Measurements from ENCODE around the gene JAM3. TPM values are rescaled to one million over a fixed set of nuclear protein-coding genes. Genes with fewer than 3 reads are reported as not detected.
"Not testable (repeated sequence)": the region's sequence is repeated elsewhere in the genome, so short reads cannot be mapped to it uniquely, and the experiment has no call there.

Gene JAM3
- total and polyA plus RNA-seq, 3 experiments from 2014 or later = 4.9 to 14.8 (median 12.5) TPM

DNA sequence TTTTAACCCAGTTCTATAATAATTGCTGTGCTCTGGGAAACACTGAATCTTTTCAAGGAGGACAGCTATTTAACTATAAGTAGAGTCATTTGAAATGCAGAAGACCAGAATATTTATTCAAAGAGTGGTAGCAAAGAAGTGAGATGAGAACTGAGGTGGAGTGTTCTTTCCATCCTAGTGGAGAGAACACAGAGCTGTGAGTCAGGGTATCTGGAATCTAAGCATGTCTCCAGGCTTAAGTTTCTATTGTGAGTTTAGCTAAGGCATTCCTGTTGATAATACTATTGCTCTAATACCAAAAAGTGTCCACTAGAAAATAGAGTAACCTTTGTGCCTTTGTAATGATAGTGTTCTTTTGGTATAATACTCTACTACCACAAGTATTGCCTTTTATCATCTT lies 32.4 kb downstream of the JAM3 start:
- H3K36me3 Mint-ChIP-seq = peaks cover 0 to 11% (median 0%) of the 10 kb centered on the region in 3 donors
- Histone ChIP-seq H3K9me3 (ENCODE audit: low read length) (no peaks in the 10 kb centered on the region), H3K27me3 (ENCODE audit: insufficient read depth, low read length, poor library complexity, severe bottlenecking) (no peaks in the 10 kb centered on the region), H3K36me3 (ENCODE audit: insufficient read depth, low read length) (no peaks in the 10 kb centered on the region), H3K27ac (ENCODE audit: low read depth, low read length) (no peak overlapping the region), H3K4me3 (ENCODE audit: low read length) (no peak overlapping the region), H3K4me1 (ENCODE audit: insufficient read depth, low read length) (no peaks in the 10 kb centered on the region)
- no peak overlapping the region for H3K4me3 Mint-ChIP-seq
- H3K27ac Mint-ChIP-seq = no peak overlapping the region
- H3K27me3 Mint-ChIP-seq = peaks cover 0 to 3% of the 10 kb centered on the region in 2 donors
- CTCF ChIA-PET = interaction anchor here (0.9 kb wide), 1 partner anchor 51 kb away, joined by 3 read pairs; no protein-coding TSS in a partner anchor
- H3K4me1 Mint-ChIP-seq = no peaks in the 10 kb centered on the region
- POLR2A ChIA-PET = no interaction called here
- peaks cover 0 to 16% (median 5%) of the 10 kb centered on the region in 5 donors for H3K9me3 Mint-ChIP-seq
- no peak for DNase-seq

DNA sequence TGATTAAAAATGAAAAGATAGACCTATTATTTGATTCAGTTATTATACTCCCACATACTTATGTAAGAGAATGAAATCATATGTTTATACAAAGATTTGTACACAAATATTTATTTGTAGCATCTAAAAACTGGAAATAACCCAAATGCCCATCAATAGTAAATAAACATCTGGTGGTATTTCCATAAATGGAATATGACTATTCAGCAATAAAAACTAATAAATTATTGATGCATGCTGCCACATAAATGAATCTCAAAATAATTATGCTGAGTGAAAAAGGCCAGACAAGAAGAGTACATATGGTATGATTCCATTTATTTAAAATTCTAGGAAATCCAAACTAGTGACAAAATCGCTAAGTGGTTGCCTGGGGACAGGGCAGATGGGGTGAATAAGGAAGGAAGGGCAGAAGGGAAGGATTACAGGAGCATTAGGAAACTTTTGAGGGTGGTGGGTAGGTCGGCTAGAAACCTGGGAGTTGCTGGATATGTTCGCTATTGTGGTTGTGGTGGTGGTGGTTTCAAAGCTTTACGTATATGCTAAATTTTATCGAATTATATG lies 41.5 kb downstream of the JAM3 start:
- Mint-ChIP-seq H3K4me1 (no peaks in the 10 kb centered on the region), H3K4me3 (no peak overlapping the region), H3K36me3 (peaks cover 0 to 33% (median 3%) of the 10 kb centered on the region in 3 donors), H3K9me3 (peaks cover 8 to 41% (median 28%) of the 10 kb centered on the region in 5 donors), H3K27ac (no peak overlapping the region), H3K27me3 (peaks cover 0 to 3% of the 10 kb centered on the region in 2 donors)
- H3K27ac ChIP-seq (ENCODE audit: low read depth, low read length) = no peak overlapping the region
- no peaks in the 10 kb centered on the region for H3K9me3 ChIP-seq (ENCODE audit: low read length)
- ChIA-PET CTCF (no interaction called here), POLR2A (no interaction called here)
- H3K27me3 ChIP-seq (ENCODE audit: insufficient read depth, low read length, poor library complexity, severe bottlenecking) = no peaks in the 10 kb centered on the region
- H3K36me3 ChIP-seq (ENCODE audit: insufficient read depth, low read length) = no peaks in the 10 kb centered on the region
- no peaks in the 10 kb centered on the region for H3K4me1 ChIP-seq (ENCODE audit: insufficient read depth, low read length)
- H3K4me3 ChIP-seq (ENCODE audit: low read length) = no peak overlapping the region
- no peak for DNase-seq

DNA sequence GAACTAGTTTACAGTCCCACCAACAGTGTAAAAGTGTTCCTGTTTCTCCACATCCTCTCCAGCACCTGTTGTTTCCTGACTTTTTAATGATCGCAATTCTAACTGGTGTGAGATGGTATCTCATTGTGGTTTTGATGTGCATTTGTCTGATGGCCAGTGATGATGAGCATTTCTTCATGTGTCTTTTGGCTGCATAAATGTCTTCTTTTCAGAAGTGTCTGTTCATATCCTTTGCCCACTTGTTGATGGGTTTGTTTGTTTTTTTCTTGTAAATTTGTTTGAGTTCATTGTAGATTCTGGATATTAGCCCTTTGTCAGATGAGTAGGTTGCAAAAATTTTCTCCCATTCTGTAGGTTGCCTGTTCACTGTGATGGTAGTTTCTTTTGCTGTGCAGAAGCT lies 44.9 kb downstream of the JAM3 start:
- peaks cover 0 to 17% (median 14%) of the 10 kb centered on the region in 5 donors for H3K9me3 Mint-ChIP-seq
- H3K27me3 ChIP-seq (ENCODE audit: insufficient read depth, low read length, poor library complexity, severe bottlenecking); H3K9me3 ChIP-seq (ENCODE audit: low read length); POLR2A ChIA-PET; H3K27ac Mint-ChIP-seq; H3K4me3 ChIP-seq (ENCODE audit: low read length); H3K4me3 Mint-ChIP-seq; H3K27me3 Mint-ChIP-seq; CTCF ChIA-PET; H3K27ac ChIP-seq (ENCODE audit: low read depth, low read length); DNase-seq; H3K4me1 Mint-ChIP-seq; H3K36me3 ChIP-seq (ENCODE audit: insufficient read depth, low read length); H3K4me1 ChIP-seq (ENCODE audit: insufficient read depth, low read length): not testable (repeated sequence)
- peaks cover 0 to 20% (median 3%) of the 10 kb centered on the region in 3 donors for H3K36me3 Mint-ChIP-seq

DNA sequence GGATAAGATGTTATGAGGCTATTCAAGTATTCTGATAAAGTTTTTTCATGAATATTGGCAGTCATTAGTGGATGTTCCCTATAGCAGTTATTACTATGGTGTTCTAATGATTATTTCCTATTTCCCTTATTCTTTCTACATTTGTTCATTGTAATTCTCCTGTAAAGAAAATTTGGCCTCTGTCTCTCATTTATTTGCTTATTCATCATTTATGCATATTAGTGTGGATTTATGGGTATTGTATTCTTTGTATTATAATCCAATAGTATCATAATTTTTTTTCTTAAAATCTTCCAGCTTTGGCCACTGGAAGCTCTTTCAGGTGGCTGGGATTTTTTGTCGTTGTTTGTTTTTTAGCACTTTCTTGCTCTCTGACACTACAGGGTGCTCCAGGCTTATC lies 47.3 kb downstream of the JAM3 start:
- Histone ChIP-seq H3K27me3 (ENCODE audit: insufficient read depth, low read length, poor library complexity, severe bottlenecking) (no peaks in the 10 kb centered on the region), H3K4me1 (ENCODE audit: insufficient read depth, low read length) (no peaks in the 10 kb centered on the region), H3K36me3 (ENCODE audit: insufficient read depth, low read length) (no peaks in the 10 kb centered on the region), H3K9me3 (ENCODE audit: low read length) (no peaks in the 10 kb centered on the region), H3K27ac (ENCODE audit: low read depth, low read length) (no peak overlapping the region), H3K4me3 (ENCODE audit: low read length) (no peak overlapping the region)
- H3K27me3 Mint-ChIP-seq = peaks cover 5 to 8% of the 10 kb centered on the region in 2 donors
- H3K4me1 Mint-ChIP-seq = no peaks in the 10 kb centered on the region
- no peak overlapping the region for H3K4me3 Mint-ChIP-seq
- no peak overlapping the region for H3K27ac Mint-ChIP-seq
- ChIA-PET POLR2A (no interaction called here), CTCF (no interaction called here)
- no peak for DNase-seq
- peaks cover 0 to 18% (median 0%) of the 10 kb centered on the region in 3 donors for H3K36me3 Mint-ChIP-seq
- peaks cover 0 to 8% (median 5%) of the 10 kb centered on the region in 5 donors for H3K9me3 Mint-ChIP-seq

DNA sequence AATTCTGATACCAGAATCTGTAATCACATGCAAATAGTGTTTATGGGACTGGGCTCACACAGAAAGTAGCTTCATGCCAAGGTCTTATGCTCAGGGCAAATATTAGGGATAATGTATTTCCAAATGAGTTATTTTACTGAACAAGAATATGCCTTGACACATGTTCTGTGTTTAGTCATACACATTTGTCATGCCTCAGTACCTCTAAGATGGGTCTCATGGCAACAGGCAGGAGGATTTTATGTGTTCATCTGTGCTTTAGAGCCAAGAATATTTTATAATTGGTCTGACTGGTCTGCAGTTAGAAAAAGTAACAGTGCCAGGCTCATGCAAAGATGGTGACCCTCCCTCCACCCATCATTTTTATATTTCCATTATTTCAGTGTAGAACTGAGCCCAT lies 49.1 kb downstream of the JAM3 start:
- H3K4me3 Mint-ChIP-seq = no peak overlapping the region
- peaks cover 0 to 2% (median 0%) of the 10 kb centered on the region in 5 donors for H3K9me3 Mint-ChIP-seq
- Histone ChIP-seq H3K9me3 (ENCODE audit: low read length) (no peaks in the 10 kb centered on the region), H3K27ac (ENCODE audit: low read depth, low read length) (no peak overlapping the region), H3K4me3 (ENCODE audit: low read length) (no peak overlapping the region), H3K27me3 (ENCODE audit: insufficient read depth, low read length, poor library complexity, severe bottlenecking) (no peaks in the 10 kb centered on the region), H3K36me3 (ENCODE audit: insufficient read depth, low read length) (no peaks in the 10 kb centered on the region), H3K4me1 (ENCODE audit: insufficient read depth, low read length) (no peaks in the 10 kb centered on the region)
- no peak for DNase-seq
- CTCF ChIA-PET = no interaction called here
- H3K27me3 Mint-ChIP-seq = peaks cover 7 to 17% of the 10 kb centered on the region in 2 donors
- H3K36me3 Mint-ChIP-seq = peaks cover 0 to 11% (median 0%) of the 10 kb centered on the region in 3 donors
- H3K4me1 Mint-ChIP-seq = no peaks in the 10 kb centered on the region
- POLR2A ChIA-PET = no interaction called here
- H3K27ac Mint-ChIP-seq = peak overlapping the region in 1 of 8 donors; percentile 5

DNA sequence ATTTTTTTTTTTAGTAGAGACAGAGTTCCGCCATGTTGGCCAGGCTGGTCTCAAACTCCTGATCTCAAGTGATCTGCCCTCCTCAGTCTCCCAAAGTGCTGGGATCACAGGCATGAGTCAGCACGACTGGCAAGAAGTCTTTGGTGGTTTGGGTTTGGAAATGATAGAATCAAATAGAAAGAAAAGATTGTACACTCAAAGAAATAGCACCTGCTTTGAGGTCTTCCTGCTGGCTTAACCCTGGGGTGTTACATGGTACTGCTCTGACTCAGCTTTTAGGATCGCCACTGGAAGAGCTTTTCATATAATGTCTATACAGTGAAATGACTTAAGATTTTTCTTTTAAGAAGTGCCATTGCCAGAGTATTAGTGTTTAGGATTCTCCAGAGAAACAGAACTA lies 50.2 kb downstream of the JAM3 start:
- H3K9me3 Mint-ChIP-seq = peaks cover 0 to 2% (median 0%) of the 10 kb centered on the region in 5 donors
- H3K4me3 ChIP-seq (ENCODE audit: low read length) = no peak overlapping the region
- H3K36me3 ChIP-seq (ENCODE audit: insufficient read depth, low read length) = no peaks in the 10 kb centered on the region
- POLR2A ChIA-PET = no interaction called here
- no peak overlapping the region for H3K27ac ChIP-seq (ENCODE audit: low read depth, low read length)
- H3K36me3 Mint-ChIP-seq = peaks cover 2 to 16% (median 3%) of the 10 kb centered on the region in 3 donors
- CTCF ChIA-PET = no interaction called here
- peaks cover 18 to 28% of the 10 kb centered on the region in 2 donors for H3K27me3 Mint-ChIP-seq
- no peak for DNase-seq
- peaks cover 3% of the 10 kb centered on the region for H3K27me3 ChIP-seq (ENCODE audit: insufficient read depth, low read length, poor library complexity, severe bottlenecking)
- peaks cover 0 to 4% (median 0%) of the 10 kb centered on the region in 3 donors for H3K4me1 Mint-ChIP-seq
- H3K9me3 ChIP-seq (ENCODE audit: low read length) = no peaks in the 10 kb centered on the region
- H3K27ac Mint-ChIP-seq = no peak overlapping the region
- H3K4me1 ChIP-seq (ENCODE audit: insufficient read depth, low read length) = no peaks in the 10 kb centered on the region
- H3K4me3 Mint-ChIP-seq = no peak overlapping the region

DNA sequence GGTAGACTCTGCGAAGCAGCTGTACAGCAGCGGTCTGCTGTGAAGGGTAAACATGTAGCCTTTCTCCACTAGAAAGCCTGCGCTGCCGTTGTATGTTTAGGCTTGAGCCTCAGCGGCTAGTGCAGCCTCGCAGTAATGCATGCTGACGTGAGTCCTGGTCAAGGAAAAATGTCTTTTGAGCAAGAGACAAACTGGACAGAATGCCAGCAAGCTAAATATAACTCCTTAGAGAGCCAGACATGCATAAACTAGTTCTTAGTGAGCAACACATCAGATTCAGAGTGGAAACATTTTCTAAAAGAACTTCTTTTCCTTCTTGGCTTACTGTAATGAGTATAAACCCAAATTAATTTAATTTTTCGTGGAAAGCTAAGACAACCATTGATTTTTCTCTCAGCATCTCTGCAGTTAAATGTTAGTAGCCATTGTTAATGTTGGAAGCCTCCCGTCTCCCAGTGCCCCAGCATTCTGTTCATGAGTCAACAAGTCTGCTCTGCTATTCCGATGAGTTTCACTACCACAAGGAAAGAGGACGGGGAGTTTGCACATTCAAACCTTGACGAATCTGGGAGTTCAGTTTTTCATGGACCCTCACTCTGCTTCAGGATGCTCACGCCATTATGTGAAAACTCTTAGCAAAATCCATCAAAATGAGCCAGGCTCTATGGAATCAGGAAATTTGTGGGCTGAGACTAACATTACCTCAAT lies 51.4 kb downstream of the JAM3 start:
- DNase-seq = no peak
- Histone ChIP-seq H3K4me1 (ENCODE audit: insufficient read depth, low read length) (no peaks in the 10 kb centered on the region), H3K36me3 (ENCODE audit: insufficient read depth, low read length) (no peaks in the 10 kb centered on the region), H3K27ac (ENCODE audit: low read depth, low read length) (no peak overlapping the region), H3K27me3 (ENCODE audit: insufficient read depth, low read length, poor library complexity, severe bottlenecking) (peaks cover 9% of the 10 kb centered on the region), H3K4me3 (ENCODE audit: low read length) (no peak overlapping the region), H3K9me3 (ENCODE audit: low read length) (no peaks in the 10 kb centered on the region)
- Mint-ChIP-seq H3K27ac (no peak overlapping the region), H3K27me3 (peaks cover 24 to 38% of the 10 kb centered on the region in 2 donors), H3K4me3 (no peak overlapping the region), H3K4me1 (peaks cover 2 to 12% (median 4%) of the 10 kb centered on the region in 3 donors), H3K9me3 (peaks cover 0 to 2% (median 0%) of the 10 kb centered on the region in 5 donors), H3K36me3 (peaks cover 2 to 19% (median 5%) of the 10 kb centered on the region in 3 donors)
- ChIA-PET POLR2A (no interaction called here), CTCF (no interaction called here)

DNA sequence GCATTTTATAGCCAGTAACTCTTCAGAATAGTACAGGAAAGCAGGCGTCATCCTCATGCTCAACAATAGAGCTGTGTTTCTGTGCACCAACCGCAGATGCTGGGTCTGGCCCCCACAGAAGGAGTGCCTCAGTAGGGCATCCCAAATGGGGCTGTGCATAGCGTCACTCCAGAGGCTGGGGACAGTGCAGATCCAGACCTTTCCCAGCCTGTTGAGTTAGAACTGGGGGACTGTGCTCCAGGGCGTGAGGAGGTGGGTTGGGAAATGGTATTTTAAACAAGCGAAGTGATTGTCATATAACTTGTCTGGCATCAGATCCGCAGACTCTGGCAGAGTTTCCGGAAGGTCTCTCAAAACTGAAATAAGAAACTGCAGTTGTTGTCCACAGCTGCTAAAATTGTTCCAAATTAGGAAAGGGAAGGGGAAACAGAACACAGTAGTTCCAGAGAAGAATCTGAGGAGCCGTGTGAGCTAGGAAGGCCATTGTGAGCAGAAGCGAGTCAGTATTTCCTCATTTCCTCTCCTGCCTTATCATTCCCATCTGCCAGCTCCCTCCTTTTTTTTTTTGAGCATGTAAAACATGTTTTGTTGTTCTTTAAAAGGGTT lies 52.2 kb downstream of the JAM3 start:
- H3K36me3 ChIP-seq (ENCODE audit: insufficient read depth, low read length) = no peaks in the 10 kb centered on the region
- ChIA-PET POLR2A (no interaction called here), CTCF (no interaction called here)
- DNase-seq = no peak
- H3K27ac ChIP-seq (ENCODE audit: low read depth, low read length) = no peak overlapping the region
- Mint-ChIP-seq H3K27me3 (peaks cover 30 to 44% of the 10 kb centered on the region in 2 donors), H3K9me3 (peaks cover 0 to 2% (median 0%) of the 10 kb centered on the region in 5 donors), H3K4me3 (no peak overlapping the region), H3K36me3 (peaks cover 2 to 26% (median 5%) of the 10 kb centered on the region in 3 donors), H3K4me1 (peaks cover 7 to 18% (median 7%) of the 10 kb centered on the region in 3 donors), H3K27ac (no peak overlapping the region)
- no peaks in the 10 kb centered on the region for H3K9me3 ChIP-seq (ENCODE audit: low read length)
- H3K27me3 ChIP-seq (ENCODE audit: insufficient read depth, low read length, poor library complexity, severe bottlenecking) = peaks cover 16% of the 10 kb centered on the region
- no peak overlapping the region for H3K4me3 ChIP-seq (ENCODE audit: low read length)
- no peaks in the 10 kb centered on the region for H3K4me1 ChIP-seq (ENCODE audit: insufficient read depth, low read length)

All from CD8-positive, alpha-beta memory T cell (primary cell).